HepG2 (cell line): ENCODE data around the gene CIITA. TPM values are rescaled to one million over a fixed set of nuclear protein-coding genes. Genes with fewer than 3 reads are reported as not detected.

Source experiments
- ATAC-seq: fragments of 200-7000 bp; cut with Tn5 transposase; 3 replicates; pipeline ENCODE4 v1.9.1; 2020; ENCODE audit warnings: mild to moderate bottlenecking, moderate library complexity
- BruUV-seq: library from RNA; stranded (reverse); fragments of 400-500 nt; replicated peaks from 2 replicates; lab custom pipeline; 2021; lab: Mats Ljungman, UMichigan
- CTCF ChIA-PET: fragments of 300-600 bp; formaldehyde crosslinking; extraction: SDS; loops from one replicate; lab custom pipeline; 2021; ENCODE audit warnings: low total read pairs, inconsistent platforms, low intra/inter-chr PET ratio; lab: Yijun Ruan, JAX
- POLR2A ChIA-PET: fragments of 350-600 bp; sonication (Branson Sonifier 250); formaldehyde crosslinking; loops from one replicate; lab custom pipeline; 2020; ENCODE audit warnings: antibody characterized with exemption, inconsistent platforms; lab: Yijun Ruan, JAX
- DNase-seq: peaks from one replicate; pipeline ENCODE4 v3.0.0-alpha.2; 2015; ENCODE audit warnings: low spot score
- FAIRE-seq: peaks from 3 replicates; lab custom pipeline; 2011; peaks lifted over from hg19 to GRCh38; lab: Jason Lieb, UNC
- H2AFZ ChIP-seq: one replicate; pipeline ENCODE4 v1.6.1; 2011; ENCODE audit warnings: low read length, inconsistent platforms
- H3K27ac ChIP-seq: fragments of 300-600 bp; 3 replicates; pipeline ENCODE4 v1.8.0; 2011; ENCODE audit warnings: mixed run types, mild to moderate bottlenecking, mixed read lengths, low read length, inconsistent platforms; ENCODE audit not compliant: insufficient read depth; ENCODE audit errors: extremely low read length
- H3K27me3 ChIP-seq, 2 experiments: fragments of 200-600 bp in 1 of 2; 2 replicates in 1 of 2; 3 replicates in 1 of 2; pipeline versions ENCODE4 v1.6.0 to v1.8.0; 2011; ENCODE audit warnings: low read length in 2 of 2, mild to moderate bottlenecking in 2 of 2, moderate library complexity in 2 of 2, inconsistent platforms in 1 of 2; ENCODE audit not compliant: insufficient read depth in 2 of 2, control insufficient read depth in 1 of 2
- H3K36me3 ChIP-seq, 2 experiments: fragments of 200-600 bp in 1 of 2; replicated peaks in 1 of 2; 2 replicates in 1 of 2; 3 replicates in 1 of 2; pipeline versions ENCODE4 v1.5.1 to v1.8.0; 2011; ENCODE audit warnings: low read length in 2 of 2, inconsistent platforms in 1 of 2; ENCODE audit not compliant: insufficient read depth in 2 of 2, control insufficient read depth in 1 of 2
- H3K4me1 ChIP-seq: 2 replicates; pipeline ENCODE4 v1.5.1; 2012; ENCODE audit warnings: low read length, inconsistent platforms; ENCODE audit not compliant: insufficient read depth
- H3K4me2 ChIP-seq: 2 replicates; pipeline ENCODE4 v1.6.0; 2011; ENCODE audit warnings: low read depth, low read length, inconsistent platforms
- H3K4me3 ChIP-seq, 3 experiments: fragments of 200-600 bp in 1 of 3; sonication (generic), shearing (Covaris generic) in 1 of 3; replicated peaks in 1 of 3; 2 replicates each; pipeline ENCODE4 v1.5.1; 2011 to 2016; ENCODE audit warnings: low read length in 3 of 3, inconsistent platforms in 2 of 3, low read depth in 2 of 3, mild to moderate bottlenecking in 2 of 3, control low read depth in 1 of 3, mixed read lengths in 1 of 3; ENCODE audit not compliant: insufficient read depth in 1 of 3
- H3K79me2 ChIP-seq: one replicate; pipeline ENCODE4 v1.6.1; 2011; ENCODE audit warnings: low read length, inconsistent platforms; ENCODE audit not compliant: insufficient read depth
- H3K9ac ChIP-seq: 2 replicates; pipeline ENCODE4 v1.6.0; 2011; ENCODE audit warnings: mild to moderate bottlenecking, low read depth, low read length, inconsistent platforms; ENCODE audit not compliant: insufficient read depth
- H3K9me3 ChIP-seq: 2 replicates; pipeline ENCODE4 v1.5.1; 2012; ENCODE audit warnings: mild to moderate bottlenecking, low read length
- H4K20me1 ChIP-seq: 2 replicates; pipeline ENCODE4 v1.6.0; 2011; ENCODE audit warnings: inconsistent platforms, mild to moderate bottlenecking, low read length, moderate library complexity; ENCODE audit not compliant: insufficient read depth
- CREB1 ChIP-seq, 2 experiments: fragments of 450-650 bp in 1 of 2; IDR thresholded peaks; 2 replicates each; pipeline ENCODE4 v1.6.1; 2016 to 2017; ENCODE audit warnings: control low read depth in 1 of 2, mild to moderate bottlenecking in 1 of 2, missing compliant biosample characterization in 1 of 2, missing genetic modification characterization in 1 of 2
- FOXA1 ChIP-seq, 2 experiments: fragments of 450-650 bp in 1 of 2; sonication (generic) in 1 of 2; formaldehyde crosslinking in 1 of 2; IDR thresholded peaks; 2 replicates each; pipeline versions ENCODE4 v1.4.0 to v1.6.1; 2016 to 2020; ENCODE audit warnings: missing genetic modification reagents in 1 of 2
- KDM1A ChIP-seq: IDR thresholded peaks from 2 replicates; pipeline ENCODE4 v1.6.1; 2016; ENCODE audit warnings: missing compliant biosample characterization
- LCORL ChIP-seq, 2 experiments: fragments of 450-650 bp in 1 of 2; sonication (generic) in 1 of 2; formaldehyde crosslinking in 1 of 2; IDR thresholded peaks; 2 replicates each; pipeline versions ENCODE4 v1.5.0 to v1.6.1; 2017 to 2020; ENCODE audit warnings: antibody characterized with exemption in 1 of 2, missing genetic modification reagents in 1 of 2
- NR2F1 ChIP-seq, 2 experiments: fragments of 450-650 bp in 1 of 2; formaldehyde crosslinking in 1 of 2; IDR thresholded peaks; 2 replicates each; pipeline versions ENCODE4 v1.5.0 to v1.6.1; 2016 to 2020; ENCODE audit warnings: mild to moderate bottlenecking in 1 of 2, missing compliant biosample characterization in 1 of 2, missing genetic modification reagents in 1 of 2, moderate library complexity in 1 of 2
- RELA ChIP-seq: sonication (generic); formaldehyde crosslinking; IDR thresholded peaks from 2 replicates; pipeline ENCODE4 v1.4.0; 2020; ENCODE audit warnings: missing genetic modification reagents
- RFX3 ChIP-seq: IDR thresholded peaks from 2 replicates; pipeline ENCODE4 v1.6.1; 2016; ENCODE audit warnings: missing biosample characterization, missing genetic modification reagents
- TCF12 ChIP-seq, 2 experiments: fragments of 450-650 bp in 1 of 2; sonication (generic) in 1 of 2; formaldehyde crosslinking in 1 of 2; IDR thresholded peaks; 2 replicates each; pipeline versions ENCODE4 v1.6.1 to v1.8.0; 2017 to 2022; ENCODE audit warnings: antibody characterized with exemption in 1 of 2, mild to moderate bottlenecking in 1 of 2, missing genetic modification reagents in 1 of 2, moderate library complexity in 1 of 2
- ZFP37 ChIP-seq: sonication (generic); formaldehyde crosslinking; IDR thresholded peaks from 2 replicates; pipeline ENCODE4 v1.4.0; 2020; ENCODE audit warnings: missing genetic modification reagents, borderline replicate concordance
- ZNF101 ChIP-seq: sonication (generic); formaldehyde crosslinking; IDR thresholded peaks from 2 replicates; pipeline ENCODE4 v1.4.0; 2020; ENCODE audit warnings: mild to moderate bottlenecking, low read depth, missing genetic modification reagents, borderline replicate concordance
- ZNF205 ChIP-seq: IDR thresholded peaks from 2 replicates; pipeline ENCODE4 v1.6.1; 2018; ENCODE audit warnings: missing biosample characterization, missing genetic modification reagents
- ZNF207 ChIP-seq: fragments of 450-650 bp; IDR thresholded peaks from 2 replicates; pipeline ENCODE4 v1.6.1; 2016; ENCODE audit warnings: antibody characterized with exemption, borderline replicate concordance
- ZNF264 ChIP-seq: sonication (generic); formaldehyde crosslinking; IDR thresholded peaks from 2 replicates; pipeline ENCODE4 v1.4.0; 2020; ENCODE audit warnings: missing genetic modification reagents
- ZNF382 ChIP-seq: sonication (generic); formaldehyde crosslinking; IDR thresholded peaks from 2 replicates; pipeline ENCODE4 v1.5.0; 2020; ENCODE audit warnings: missing genetic modification reagents, mild to moderate bottlenecking, borderline replicate concordance
- ZNF558 ChIP-seq: sonication (generic); formaldehyde crosslinking; IDR thresholded peaks from 2 replicates; pipeline ENCODE4 v1.9.0; 2022; ENCODE audit warnings: mild to moderate bottlenecking, missing genetic modification reagents, borderline replicate concordance
- ZNF770 ChIP-seq: sonication (generic); formaldehyde crosslinking; IDR thresholded peaks from 2 replicates; pipeline ENCODE4 v1.5.0; 2020; ENCODE audit warnings: mild to moderate bottlenecking, missing genetic modification reagents
- ZNF780A ChIP-seq: sonication (generic); formaldehyde crosslinking; IDR thresholded peaks from 2 replicates; pipeline ENCODE4 v1.8.0; 2022; ENCODE audit warnings: mild to moderate bottlenecking, missing genetic modification reagents, moderate library complexity
- WGBS: methylation state at CpG from one replicate; pipeline ENCODE4 v1.1.6; 2017; ENCODE audit warnings: low lambda C conversion rate; 5-methylcytosine and 5-hydroxymethylcytosine counted together
- in situ Hi-C: cut with HindIII; loops from 2 replicates; pipeline ENCODE4 v1.10.0; 2017; ENCODE audit warnings: low pct_unique_long_range_greater_than_20kb; ENCODE audit not compliant: extremely low pct_ligation_motif_present
- intact Hi-C: fragments of 100-400 bp; cut with micrococcal nuclease; formaldehyde crosslinking; loops from one replicate; pipeline ENCODE4 v1.10.0; 2022; ENCODE audit not compliant: unreplicated experiment
- polyA plus RNA-seq, 8 experiments: library from polyadenylated mRNA; depleted of rRNA in 3 of 8; stranded (reverse) in 7 of 8; unstranded in 1 of 8; fragments of >200 nt; fragmentation: Illumina TruSeq in 4 of 8; extraction: Trizol in 4 of 8; gene quantifications; 2 replicates each; pipeline versions ENCODE4 v1.2.1 to v1.2.3, GENCODE V29; 2011 to 2016; ENCODE audit warnings: low read depth in 4 of 8, missing spikeins in 1 of 8, mixed read lengths in 1 of 8; ENCODE audit not compliant: insufficient read depth in 1 of 8
- total RNA-seq, 5 experiments: library from RNA; depleted of rRNA; stranded (reverse); fragments of >200 nt; fragmentation: Illumina TruSeq; extraction: Trizol; gene quantifications; 2 replicates each; pipeline ENCODE4 v1.2.3, GENCODE V29; 2016; ENCODE audit warnings: low read depth in 1 of 5
- TF ChIP-seq, protein P1 (sequence below): fragments of 450-650 bp; IDR thresholded peaks from 2 replicates; pipeline ENCODE4 v1.6.1; 2016
- TF ChIP-seq, protein P2 (sequence below): sonication (generic); formaldehyde crosslinking; IDR thresholded peaks from 2 replicates; pipeline ENCODE4 v1.9.0; 2021; ENCODE audit warnings: missing genetic modification reagents, borderline replicate concordance

The CIITA gene
- total and polyA plus RNA-seq, 2 of the 13 experiments (the other 11 are each of a cell fraction or from before 2014, with no cell fraction given) = 0.08 to 0.09 TPM

- H3K9me3 ChIP-seq = no peaks in the 10 kb centered on the region
- no peaks in the 10 kb centered on the region for H4K20me1 ChIP-seq
- ATAC-seq (no peak), DNase-seq (no peak), FAIRE-seq (no peak)
- intact Hi-C loops (no loop called here), in situ Hi-C loops (no loop called here)
- H3K4me3 ChIP-seq = no peak overlapping the region
- CTCF ChIA-PET = no interaction called here
- no peak overlapping the region for H3K9ac ChIP-seq
- H3K36me3 ChIP-seq = no peaks in the 10 kb centered on the region
- 0 out of 2 replicates have a peak, but pooled peaks cover 5% of the 10 kb centered on the region for H3K4me1 ChIP-seq
- H3K27ac ChIP-seq = no peak overlapping the region
- H3K4me2 ChIP-seq = no peak overlapping the region
- POLR2A ChIA-PET = no interaction called here
- H3K27me3 ChIP-seq = no peaks in the 10 kb centered on the region
- no peak overlapping the region for H2AFZ ChIP-seq
- H3K79me2 ChIP-seq = no peaks in the 10 kb centered on the region
- WGBS = 58% methylated on average over 2 of the region's 2 CpGs
- no TSS peak for BruUV-seq
- no peak for TF ChIP-seq ZNF558 (CRISPR knock-in tag)
- no peak for TF ChIP-seq ZNF205 (CRISPR knock-in tag)
- peak; percentile 89 for TF ChIP-seq CREB1 (IDR thresholded peaks at IDR 0.05)
- TF ChIP-seq CREB1 (CRISPR knock-in tag; IDR thresholded peaks at IDR 0.05) = no peak
- no peak for TF ChIP-seq KDM1A (CRISPR knock-in tag)
- TF ChIP-seq LCORL (IDR thresholded peaks at IDR 0.05) = 0 out of 2 replicates have a peak, but pooled peaks have one; percentile 24
- no peak for TF ChIP-seq LCORL (CRISPR knock-in tag; IDR thresholded peaks at IDR 0.05)
- TF ChIP-seq ZNF264 (CRISPR knock-in tag) = no peak
- TF ChIP-seq ZNF780A (CRISPR knock-in tag) = 0 out of 2 replicates have a peak, but pooled peaks have one; percentile 32
- no peak for TF ChIP-seq ZNF382 (CRISPR knock-in tag)
- 0 out of 2 replicates have a peak, but pooled peaks have one; percentile 29 for TF ChIP-seq FOXA1 (IDR thresholded peaks at IDR 0.05)
- TF ChIP-seq FOXA1 (CRISPR knock-in tag; IDR thresholded peaks at IDR 0.05) = no peak
- TF ChIP-seq RFX3 (CRISPR knock-in tag) = no peak
- TF ChIP-seq ZFP37 (CRISPR knock-in tag) = no peak
- no peak for TF ChIP-seq NR2F1 (CRISPR knock-in tag; IDR thresholded peaks at IDR 0.05)
- no peak for TF ChIP-seq RELA (CRISPR knock-in tag)
- TF ChIP-seq ZNF770 (CRISPR knock-in tag) = no peak
- peak; percentile 32; the same call in 1 of the 2 replicates for TF ChIP-seq ZNF207
- TF ChIP-seq, protein P1, sequence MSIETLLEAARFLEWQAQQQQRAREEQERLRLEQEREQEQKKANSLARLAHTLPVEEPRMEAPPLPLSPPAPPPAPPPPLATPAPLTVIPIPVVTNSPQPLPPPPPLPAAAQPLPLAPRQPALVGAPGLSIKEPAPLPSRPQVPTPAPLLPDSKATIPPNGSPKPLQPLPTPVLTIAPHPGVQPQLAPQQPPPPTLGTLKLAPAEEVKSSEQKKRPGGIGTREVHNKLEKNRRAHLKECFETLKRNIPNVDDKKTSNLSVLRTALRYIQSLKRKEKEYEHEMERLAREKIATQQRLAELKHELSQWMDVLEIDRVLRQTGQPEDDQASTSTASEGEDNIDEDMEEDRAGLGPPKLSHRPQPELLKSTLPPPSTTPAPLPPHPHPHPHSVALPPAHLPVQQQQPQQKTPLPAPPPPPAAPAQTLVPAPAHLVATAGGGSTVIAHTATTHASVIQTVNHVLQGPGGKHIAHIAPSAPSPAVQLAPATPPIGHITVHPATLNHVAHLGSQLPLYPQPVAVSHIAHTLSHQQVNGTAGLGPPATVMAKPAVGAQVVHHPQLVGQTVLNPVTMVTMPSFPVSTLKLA = no peak; the same call in 1 of the 2 replicates
- TF ChIP-seq, protein P2, sequence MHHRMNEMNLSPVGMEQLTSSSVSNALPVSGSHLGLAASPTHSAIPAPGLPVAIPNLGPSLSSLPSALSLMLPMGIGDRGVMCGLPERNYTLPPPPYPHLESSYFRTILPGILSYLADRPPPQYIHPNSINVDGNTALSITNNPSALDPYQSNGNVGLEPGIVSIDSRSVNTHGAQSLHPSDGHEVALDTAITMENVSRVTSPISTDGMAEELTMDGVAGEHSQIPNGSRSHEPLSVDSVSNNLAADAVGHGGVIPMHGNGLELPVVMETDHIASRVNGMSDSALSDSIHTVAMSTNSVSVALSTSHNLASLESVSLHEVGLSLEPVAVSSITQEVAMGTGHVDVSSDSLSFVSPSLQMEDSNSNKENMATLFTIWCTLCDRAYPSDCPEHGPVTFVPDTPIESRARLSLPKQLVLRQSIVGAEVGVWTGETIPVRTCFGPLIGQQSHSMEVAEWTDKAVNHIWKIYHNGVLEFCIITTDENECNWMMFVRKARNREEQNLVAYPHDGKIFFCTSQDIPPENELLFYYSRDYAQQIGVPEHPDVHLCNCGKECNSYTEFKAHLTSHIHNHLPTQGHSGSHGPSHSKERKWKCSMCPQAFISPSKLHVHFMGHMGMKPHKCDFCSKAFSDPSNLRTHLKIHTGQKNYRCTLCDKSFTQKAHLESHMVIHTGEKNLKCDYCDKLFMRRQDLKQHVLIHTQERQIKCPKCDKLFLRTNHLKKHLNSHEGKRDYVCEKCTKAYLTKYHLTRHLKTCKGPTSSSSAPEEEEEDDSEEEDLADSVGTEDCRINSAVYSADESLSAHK (CRISPR knock-in tag) = no peak
- no peak for TF ChIP-seq ZNF101 (CRISPR knock-in tag)
- no peak for TF ChIP-seq TCF12 (IDR thresholded peaks at IDR 0.05)
- TF ChIP-seq TCF12 (CRISPR knock-in tag; IDR thresholded peaks at IDR 0.05) = no peak
These were observed 18.0 kb upstream of the CIITA start for GRCh38 chr16:10859020-10859419.
